PFSK-1 (cell line): ENCODE data around the gene RIT2.

Experiments
- SIN3A ChIP-seq: IDR thresholded peaks from 2 replicates; pipeline ENCODE4 v1.6.1; 2012; ENCODE audit warnings: mild to moderate bottlenecking, low read length, moderate library complexity, borderline replicate concordance; ENCODE audit not compliant: insufficient read depth
- TAF1 ChIP-seq: IDR thresholded peaks from 2 replicates; pipeline ENCODE4 v1.6.1; 2012; ENCODE audit warnings: low read length, control low read depth, borderline replicate concordance; ENCODE audit not compliant: insufficient read depth

DNA sequence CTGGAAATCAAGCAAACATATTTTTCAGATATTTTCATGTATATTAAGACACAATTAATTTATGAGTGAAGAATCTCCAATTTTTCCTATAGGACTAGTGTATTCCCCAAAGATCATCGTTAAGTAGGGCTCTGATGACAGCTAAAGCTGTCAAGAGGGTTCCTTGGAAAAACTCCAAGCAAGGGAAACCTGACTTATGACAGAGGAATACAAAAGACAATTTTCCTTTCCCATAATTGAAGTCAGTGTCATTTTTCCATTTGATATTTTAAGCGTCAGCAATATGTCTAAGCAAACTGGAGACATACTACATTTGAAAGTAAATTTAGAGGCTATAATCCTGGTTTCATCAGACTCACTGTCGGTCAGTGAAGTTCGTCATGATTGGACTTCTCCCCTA, 36.1 kb downstream of the RIT2 start:
- TF ChIP-seq TAF1 (no peak), SIN3A (no peak)
